Measurements from ENCODE around the gene NISCH. TPM values are rescaled to one million over a fixed set of nuclear protein-coding genes. Genes with fewer than 3 reads are reported as not detected.

The NISCH gene
- total RNA-seq, 6 experiments from 2014 or later: 19.7 to 51.9 (median 30.6) TPM

DNA sequence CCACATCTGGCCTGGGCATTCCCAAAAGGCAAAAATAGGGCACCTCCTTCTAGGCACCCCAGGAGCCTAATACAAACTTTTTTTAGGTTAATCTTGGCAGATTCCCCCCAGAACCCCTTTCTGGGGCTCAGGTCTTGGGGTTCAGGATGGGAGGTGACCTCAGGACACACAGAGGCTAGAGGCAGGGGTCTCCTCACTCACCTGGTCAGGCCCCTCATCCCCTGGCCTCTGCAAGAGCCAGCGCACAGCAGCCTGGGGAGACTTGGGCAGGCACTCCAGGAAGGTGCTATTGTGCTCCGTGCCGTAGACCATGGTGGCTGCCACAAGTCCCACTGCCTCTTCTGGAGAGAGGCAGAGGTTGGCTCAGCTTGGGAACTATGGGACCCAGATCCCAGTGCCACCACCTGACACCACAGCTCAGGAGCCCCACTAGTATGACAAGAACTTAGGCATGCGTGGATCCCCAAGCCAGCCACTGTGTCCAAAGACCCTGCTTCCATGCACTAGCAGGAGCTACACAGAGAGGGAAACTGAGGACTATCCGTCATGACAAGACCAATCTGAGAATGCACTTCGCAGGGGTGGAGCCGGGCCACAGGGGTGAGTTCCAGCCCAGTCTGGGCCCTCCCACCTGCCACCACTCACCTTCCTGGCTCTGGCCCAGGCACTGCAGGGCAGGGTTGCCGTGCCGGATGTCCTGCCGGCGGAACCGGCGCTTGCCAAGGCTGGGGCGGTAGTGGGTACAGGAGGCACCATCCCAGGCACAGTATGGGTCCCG, 17.9 kb upstream of the NISCH start:
- intact Hi-C loops (cut with DNase I): no loop called here
- Histone ChIP-seq H3K4me1 (no peaks in the 10 kb centered on the region), H3K36me3 (no peaks in the 10 kb centered on the region), H3K27ac (no peak overlapping the region), H3K9me3 (no peaks in the 10 kb centered on the region), H3K27me3 (no peaks in the 10 kb centered on the region), H3K4me3 (no peak overlapping the region)
- 100% methylated on average over 2 of the region's 15 CpGs for WGBS (ENCODE audit: insufficient coverage, low coverage, low lambda C conversion rate, missing lambda C conversion rate)
- no peak for TF ChIP-seq POLR2A (IDR thresholded peaks at IDR 0.05)
- TF ChIP-seq, protein P1, sequence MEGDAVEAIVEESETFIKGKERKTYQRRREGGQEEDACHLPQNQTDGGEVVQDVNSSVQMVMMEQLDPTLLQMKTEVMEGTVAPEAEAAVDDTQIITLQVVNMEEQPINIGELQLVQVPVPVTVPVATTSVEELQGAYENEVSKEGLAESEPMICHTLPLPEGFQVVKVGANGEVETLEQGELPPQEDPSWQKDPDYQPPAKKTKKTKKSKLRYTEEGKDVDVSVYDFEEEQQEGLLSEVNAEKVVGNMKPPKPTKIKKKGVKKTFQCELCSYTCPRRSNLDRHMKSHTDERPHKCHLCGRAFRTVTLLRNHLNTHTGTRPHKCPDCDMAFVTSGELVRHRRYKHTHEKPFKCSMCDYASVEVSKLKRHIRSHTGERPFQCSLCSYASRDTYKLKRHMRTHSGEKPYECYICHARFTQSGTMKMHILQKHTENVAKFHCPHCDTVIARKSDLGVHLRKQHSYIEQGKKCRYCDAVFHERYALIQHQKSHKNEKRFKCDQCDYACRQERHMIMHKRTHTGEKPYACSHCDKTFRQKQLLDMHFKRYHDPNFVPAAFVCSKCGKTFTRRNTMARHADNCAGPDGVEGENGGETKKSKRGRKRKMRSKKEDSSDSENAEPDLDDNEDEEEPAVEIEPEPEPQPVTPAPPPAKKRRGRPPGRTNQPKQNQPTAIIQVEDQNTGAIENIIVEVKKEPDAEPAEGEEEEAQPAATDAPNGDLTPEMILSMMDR (IDR thresholded peaks at IDR 0.05): no peak
- peak in 1 of 4 donors; percentile 4 for ATAC-seq
- DNase-seq: peak in 2 of 3 donors; percentile 44 to 47

DNA sequence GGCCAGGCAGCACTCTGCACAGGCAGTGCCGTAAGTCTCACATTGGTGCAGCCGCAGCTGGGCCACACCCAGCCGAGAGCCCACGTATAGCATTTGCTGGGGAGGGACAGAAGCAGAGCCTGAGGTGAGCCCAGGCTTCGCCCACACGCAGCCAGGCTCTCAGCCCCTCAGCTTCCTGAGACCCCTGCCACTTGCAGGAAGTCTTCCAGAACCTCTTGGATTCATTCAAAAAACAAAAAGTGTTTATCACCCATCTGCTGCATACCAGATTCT, 17.4 kb upstream of the NISCH start:
- Histone ChIP-seq H3K4me1 (no peaks in the 10 kb centered on the region), H3K27me3 (no peaks in the 10 kb centered on the region), H3K9me3 (no peaks in the 10 kb centered on the region), H3K4me3 (no peak overlapping the region), H3K27ac (no peak overlapping the region), H3K36me3 (no peaks in the 10 kb centered on the region)
- TF ChIP-seq POLR2A (IDR thresholded peaks at IDR 0.05): no peak
- peak in 1 of 4 donors; percentile 13 for ATAC-seq
- DNase-seq: no peak
- WGBS (ENCODE audit: insufficient coverage, low coverage, low lambda C conversion rate, missing lambda C conversion rate): no CpG with 5 or more reads among the region's 6 CpGs
- intact Hi-C loops (cut with DNase I): no loop called here

DNA sequence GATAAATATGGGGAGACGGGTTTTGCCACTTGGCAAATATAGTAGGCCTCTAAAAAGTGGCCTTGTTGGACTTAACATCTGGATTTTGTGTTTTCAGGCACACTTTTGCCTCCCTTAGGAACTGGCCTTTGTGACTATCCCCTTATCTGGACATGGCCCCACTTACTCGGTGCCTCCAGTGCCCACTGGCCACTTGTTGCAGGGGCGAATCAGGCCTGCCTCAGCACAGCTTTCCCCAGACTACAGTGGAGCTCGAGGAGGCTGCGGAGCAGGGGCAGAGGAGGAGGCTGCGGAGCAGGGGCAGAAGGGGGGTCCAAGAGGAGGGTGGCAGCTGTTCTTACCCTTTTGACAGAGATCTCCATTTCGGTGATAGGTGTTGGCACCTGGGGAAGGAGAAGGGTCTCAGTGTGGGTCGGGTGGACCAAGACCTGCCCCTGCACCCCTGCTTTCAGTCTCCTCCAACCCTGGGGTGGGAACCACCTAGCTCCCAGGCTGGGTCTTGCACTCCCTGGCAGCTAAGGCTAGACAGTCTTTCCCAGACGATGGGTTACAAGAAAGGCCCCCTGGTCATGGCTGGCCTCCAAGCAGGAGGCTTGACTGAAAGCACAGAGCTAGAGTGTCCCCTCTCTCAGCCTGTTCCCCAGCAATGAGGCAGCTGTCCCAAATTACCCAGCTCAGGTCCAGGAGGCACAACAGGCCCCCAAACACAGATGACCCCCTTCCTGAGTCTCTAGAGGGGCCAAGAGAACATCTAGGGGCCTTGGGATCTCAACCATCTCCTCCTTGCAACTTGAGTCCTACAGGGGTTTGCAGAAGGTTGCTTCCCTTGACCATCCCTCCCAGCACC, 16.6 kb upstream of the NISCH start:
- DNase-seq (no peak), ATAC-seq (no peak)
- TF ChIP-seq, protein P1 (IDR thresholded peaks at IDR 0.05): no peak
- no peak for TF ChIP-seq POLR2A (IDR thresholded peaks at IDR 0.05)
- WGBS (ENCODE audit: insufficient coverage, low coverage, low lambda C conversion rate, missing lambda C conversion rate): 87% methylated on average over 5 of the region's 9 CpGs
- H3K4me1 ChIP-seq: no peaks in the 10 kb centered on the region
- H3K27ac ChIP-seq: no peak overlapping the region
- no peaks in the 10 kb centered on the region for H3K9me3 ChIP-seq
- no peaks in the 10 kb centered on the region for H3K36me3 ChIP-seq
- H3K4me3 ChIP-seq: no peak overlapping the region
- intact Hi-C loops (cut with DNase I): no loop called here
- H3K27me3 ChIP-seq: no peaks in the 10 kb centered on the region

DNA sequence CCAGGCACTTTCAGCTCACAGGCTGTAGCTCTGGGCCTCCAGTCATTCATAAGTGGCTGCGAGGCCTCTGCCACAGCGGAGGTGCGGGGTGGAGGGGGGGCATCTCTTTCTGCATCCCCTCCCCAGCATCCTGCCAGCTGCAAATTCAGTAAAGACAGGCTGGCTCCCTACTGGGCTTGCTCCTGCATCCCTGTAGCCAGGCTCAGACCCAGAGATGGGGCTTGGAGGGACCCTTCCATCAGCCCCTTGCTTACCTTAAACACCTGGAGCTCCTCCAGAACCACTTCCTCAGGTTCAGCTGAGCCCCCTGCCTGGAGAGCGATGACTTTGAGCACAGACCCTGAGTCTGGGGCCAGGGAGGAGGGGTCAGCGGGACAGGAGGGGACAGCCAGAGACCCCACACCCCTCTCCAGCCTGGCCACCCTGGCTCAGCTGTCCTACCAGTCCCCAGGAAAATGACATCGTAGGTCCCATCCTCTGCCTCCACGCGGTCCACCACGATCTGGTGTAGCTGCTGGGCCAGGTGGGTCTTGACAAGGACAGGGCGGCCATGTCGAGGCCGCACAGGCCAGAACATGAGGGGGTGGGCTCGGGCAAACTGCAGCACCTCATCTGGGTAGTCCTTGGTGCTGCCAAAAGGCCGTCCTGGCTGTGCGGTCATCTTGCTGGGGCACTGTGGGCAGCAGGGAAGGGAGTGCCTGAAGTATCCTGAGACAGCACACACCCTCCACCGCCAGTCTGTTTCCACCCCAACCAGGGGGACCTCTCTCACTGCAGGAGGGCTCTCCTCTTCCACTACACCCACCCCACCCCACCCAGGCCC, 15.8 kb upstream of the NISCH start:
- Histone ChIP-seq H3K27me3 (no peaks in the 10 kb centered on the region), H3K4me3 (no peak overlapping the region), H3K36me3 (no peaks in the 10 kb centered on the region), H3K27ac (no peak overlapping the region), H3K4me1 (no peaks in the 10 kb centered on the region), H3K9me3 (no peaks in the 10 kb centered on the region)
- WGBS (ENCODE audit: insufficient coverage, low coverage, low lambda C conversion rate, missing lambda C conversion rate): 71% methylated on average over 4 of the region's 16 CpGs
- TF ChIP-seq POLR2A (IDR thresholded peaks at IDR 0.05): no peak
- TF ChIP-seq, protein P1 (IDR thresholded peaks at IDR 0.05): no peak
- ATAC-seq (no peak), DNase-seq (peak in 1 of 3 donors; percentile 38)
- intact Hi-C loops (cut with DNase I): no loop called here

Data from right lobe of liver (tissue), 6 donors.